ENCODE measurements around the gene RPS16.

The RPS16 gene

DNA sequence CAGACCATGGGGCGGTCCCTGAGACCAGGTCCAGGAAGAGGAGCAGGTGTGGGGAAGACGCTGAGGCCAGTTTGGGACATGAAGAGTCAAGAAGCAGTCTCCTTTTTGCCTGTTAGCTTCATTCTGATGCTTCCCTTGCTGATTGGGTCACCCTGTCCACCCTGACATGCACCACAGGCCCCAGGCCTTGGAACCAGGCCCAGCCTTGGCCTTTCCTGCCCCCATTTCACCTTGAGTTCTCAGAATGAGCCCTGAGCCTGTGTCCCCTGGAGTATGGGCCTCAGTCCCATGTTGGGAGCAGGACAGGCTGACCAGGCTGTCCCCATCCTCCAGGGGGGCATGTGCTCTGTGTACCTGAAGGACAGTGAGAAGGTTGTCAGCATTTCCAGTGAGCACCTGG is 40.0 kb upstream of the RPS16 start:
- H3K9me3 ChIP-seq (ENCODE audit: control insufficient read depth, insufficient read depth, low read depth, low read length) = no peaks in the 10 kb centered on the region

DNA sequence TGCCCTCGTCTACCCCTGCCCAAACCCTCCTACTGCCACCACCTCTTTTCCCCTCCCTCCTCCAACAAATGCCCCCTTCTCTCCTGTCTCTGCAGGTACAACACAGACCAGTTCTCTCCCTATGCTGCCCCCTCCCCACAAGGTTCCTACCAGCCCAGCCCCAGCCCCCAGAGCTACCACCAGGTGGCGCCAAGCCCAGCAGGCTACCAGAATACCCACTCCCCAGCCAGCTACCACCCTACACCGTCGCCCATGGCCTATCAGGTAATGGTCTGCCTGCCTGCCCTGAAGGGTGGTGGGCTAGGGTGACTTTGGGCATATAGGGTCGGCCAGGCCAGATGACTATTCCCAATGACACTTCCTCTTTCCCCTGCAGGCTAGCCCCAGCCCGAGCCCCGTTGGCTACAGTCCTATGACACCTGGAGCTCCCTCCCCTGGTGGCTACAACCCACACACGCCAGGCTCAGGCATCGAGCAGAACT is 38.4 kb upstream of the RPS16 start:
- POLR2A ChIA-PET = interaction anchor here (0.9 to 3.6 kb wide), 5 partner anchors 29 to 59 kb away, joined by 4 to 29 read pairs (median 6); partner anchors contain the start of genes EID2B, RPS16 and SUPT5H
- Histone ChIP-seq H3K9me3 (ENCODE audit: control insufficient read depth, insufficient read depth, low read depth, low read length) (no peaks in the 10 kb centered on the region), H3K36me3 (ENCODE audit: control insufficient read depth in 2 of 2, insufficient read depth in 1 of 2, low read length in 2 of 2) (peaks cover 76 to 91% of the 10 kb centered on the region in 2 experiments), H3K27ac (ENCODE audit: extremely low read depth, low read depth, low read length) (no peak overlapping the region), H3K4me3 (ENCODE audit: low read depth, low read length) (no peak overlapping the region), H3K4me1 (ENCODE audit: control insufficient read depth, insufficient read depth, low read length) (no peaks in the 10 kb centered on the region)
- CTCF ChIA-PET = interaction anchor here (0.6 to 6.1 kb wide), 49 partner anchors 9 to 503 kb away, joined by 3 to 174 read pairs (median 5); partner anchors contain the start of genes DLL3, EID2, EID2B and GMFG
- TF ChIP-seq ZBTB48 (tag by site-specific recombination; IDR thresholded peaks at IDR 0.05) (peak; percentile 46; the same call in 1 of the 2 replicates), YY2 (tag by site-specific recombination; IDR thresholded peaks at IDR 0.05) (no peak; the same call in 1 of the 2 replicates), ZNF202 (tag by site-specific recombination; IDR thresholded peaks at IDR 0.05; ENCODE audit: borderline replicate concordance) (no peak), ZNF530 (tag by site-specific recombination; IDR thresholded peaks at IDR 0.05; ENCODE audit: low read depth) (no peak), IKZF3 (tag by site-specific recombination; IDR thresholded peaks at IDR 0.05) (no peak), PATZ1 (tag by site-specific recombination; IDR thresholded peaks at IDR 0.05) (peak; percentile 97), ZFP41 (tag by site-specific recombination; IDR thresholded peaks at IDR 0.05; ENCODE audit: borderline replicate concordance) (0 out of 2 replicates have a peak, but pooled peaks have one; percentile 53), ZNF274 (IDR thresholded peaks at IDR 0.05; ENCODE audit: low read length) (no peak), ZNF274 (tag by site-specific recombination; IDR thresholded peaks at IDR 0.05; ENCODE audit: borderline replicate concordance) (no peak), ZNF398 (tag by site-specific recombination; IDR thresholded peaks at IDR 0.05) (0 out of 2 replicates have a peak, but pooled peaks have one; percentile 32), SP7 (tag by site-specific recombination; IDR thresholded peaks at IDR 0.05) (0 out of 2 replicates have a peak, but pooled peaks have one; percentile 39), ZNF19 (tag by site-specific recombination; IDR thresholded peaks at IDR 0.05; ENCODE audit: low read depth) (0 out of 2 replicates have a peak, but pooled peaks have one; percentile 28), ZFP69B (tag by site-specific recombination; IDR thresholded peaks at IDR 0.05) (peak; percentile 44; the same call in 1 of the 2 replicates), WT1 (tag by site-specific recombination; IDR thresholded peaks at IDR 0.05) (peak; percentile 31; the same call in 1 of the 2 replicates), ZNF560 (tag by site-specific recombination; IDR thresholded peaks at IDR 0.05; ENCODE audit: borderline replicate concordance) (no peak), KLF16 (tag by site-specific recombination; IDR thresholded peaks at IDR 0.05) (0 out of 2 replicates have a peak, but pooled peaks have one; percentile 30), ZNF548 (tag by site-specific recombination; IDR thresholded peaks at IDR 0.05) (0 out of 2 replicates have a peak, but pooled peaks have one; percentile 11), ZNF132 (tag by site-specific recombination; IDR thresholded peaks at IDR 0.05; ENCODE audit: borderline replicate concordance) (no peak), ZBTB26 (tag by site-specific recombination; optimal IDR thresholded peaks at IDR 0.05) (peak; percentile 15), GLIS2 (tag by site-specific recombination; IDR thresholded peaks at IDR 0.05) (0 out of 2 replicates have a peak, but pooled peaks have one; percentile 4)
- TF ChIP-seq, protein P1, sequence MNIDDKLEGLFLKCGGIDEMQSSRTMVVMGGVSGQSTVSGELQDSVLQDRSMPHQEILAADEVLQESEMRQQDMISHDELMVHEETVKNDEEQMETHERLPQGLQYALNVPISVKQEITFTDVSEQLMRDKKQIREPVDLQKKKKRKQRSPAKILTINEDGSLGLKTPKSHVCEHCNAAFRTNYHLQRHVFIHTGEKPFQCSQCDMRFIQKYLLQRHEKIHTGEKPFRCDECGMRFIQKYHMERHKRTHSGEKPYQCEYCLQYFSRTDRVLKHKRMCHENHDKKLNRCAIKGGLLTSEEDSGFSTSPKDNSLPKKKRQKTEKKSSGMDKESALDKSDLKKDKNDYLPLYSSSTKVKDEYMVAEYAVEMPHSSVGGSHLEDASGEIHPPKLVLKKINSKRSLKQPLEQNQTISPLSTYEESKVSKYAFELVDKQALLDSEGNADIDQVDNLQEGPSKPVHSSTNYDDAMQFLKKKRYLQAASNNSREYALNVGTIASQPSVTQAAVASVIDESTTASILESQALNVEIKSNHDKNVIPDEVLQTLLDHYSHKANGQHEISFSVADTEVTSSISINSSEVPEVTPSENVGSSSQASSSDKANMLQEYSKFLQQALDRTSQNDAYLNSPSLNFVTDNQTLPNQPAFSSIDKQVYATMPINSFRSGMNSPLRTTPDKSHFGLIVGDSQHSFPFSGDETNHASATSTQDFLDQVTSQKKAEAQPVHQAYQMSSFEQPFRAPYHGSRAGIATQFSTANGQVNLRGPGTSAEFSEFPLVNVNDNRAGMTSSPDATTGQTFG (tag by site-specific recombination; IDR thresholded peaks at IDR 0.05; ENCODE audit: borderline replicate concordance) = peak; percentile 56; the same call in 1 of the 2 replicates
- TF ChIP-seq, protein P2, sequence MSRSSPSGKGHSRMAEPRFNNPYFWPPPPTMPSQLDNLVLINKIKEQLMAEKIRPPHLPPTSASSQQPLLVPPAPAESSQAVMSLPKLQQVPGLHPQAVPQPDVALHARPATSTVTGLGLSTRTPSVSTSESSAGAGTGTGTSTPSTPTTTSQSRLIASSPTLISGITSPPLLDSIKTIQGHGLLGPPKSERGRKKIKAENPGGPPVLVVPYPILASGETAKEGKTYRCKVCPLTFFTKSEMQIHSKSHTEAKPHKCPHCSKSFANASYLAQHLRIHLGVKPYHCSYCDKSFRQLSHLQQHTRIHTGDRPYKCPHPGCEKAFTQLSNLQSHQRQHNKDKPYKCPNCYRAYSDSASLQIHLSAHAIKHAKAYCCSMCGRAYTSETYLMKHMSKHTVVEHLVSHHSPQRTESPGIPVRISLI (tag by site-specific recombination; IDR thresholded peaks at IDR 0.05) = no peak
- TF ChIP-seq, protein P3, sequence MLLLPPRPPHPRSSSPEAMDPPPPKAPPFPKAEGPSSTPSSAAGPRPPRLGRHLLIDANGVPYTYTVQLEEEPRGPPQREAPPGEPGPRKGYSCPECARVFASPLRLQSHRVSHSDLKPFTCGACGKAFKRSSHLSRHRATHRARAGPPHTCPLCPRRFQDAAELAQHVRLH (tag by site-specific recombination; IDR thresholded peaks at IDR 0.05) = peak; percentile 66; the same call in 1 of the 2 replicates

More for the DNA sequence above, 40.0 kb upstream of the RPS16 start:
- ChIA-PET POLR2A (interaction anchor here (0.6 to 3.6 kb wide), 3 partner anchors 29 to 1842 kb away, joined by 4 to 29 read pairs (median 4); partner anchors contain the start of gene RPS16), CTCF (interaction anchor here (0.6 to 6.1 kb wide), 19 partner anchors 10 to 527 kb away, joined by 3 to 174 read pairs (median 8); partner anchors contain the start of genes DLL3 and EID2B)
- peaks cover 60 to 75% of the 10 kb centered on the region in 2 experiments for H3K36me3 ChIP-seq (ENCODE audit: control insufficient read depth in 2 of 2, insufficient read depth in 1 of 2, low read length in 2 of 2)
- H3K4me3 ChIP-seq (ENCODE audit: low read depth, low read length) = no peak overlapping the region
- no peak for TF ChIP-seq SALL2 (tag by site-specific recombination; IDR thresholded peaks at IDR 0.05; ENCODE audit: borderline replicate concordance)
- TF ChIP-seq ZNF600 (tag by site-specific recombination; IDR thresholded peaks at IDR 0.05) = 0 out of 2 replicates have a peak, but pooled peaks have one; percentile 1
- no peak overlapping the region for H3K27ac ChIP-seq (ENCODE audit: extremely low read depth, low read depth, low read length)
- H3K4me1 ChIP-seq (ENCODE audit: control insufficient read depth, insufficient read depth, low read length) = peaks cover 5% of the 10 kb centered on the region
